Measurements from ENCODE around the gene CAPN2.

Gene CAPN2

GRCh38 chr1:223682502-223682901 lies 29.8 kb upstream of the CAPN2 start:
- CTCF ChIA-PET = interaction anchor here (0.6 to 12.9 kb wide), 17 partner anchors 10 to 595 kb away, joined by 3 to 233 read pairs (median 13); partner anchors contain the start of gene TLR5
- TF ChIP-seq PRDM10 (tag by site-specific recombination; IDR thresholded peaks at IDR 0.05) = no peak
- TF ChIP-seq ZFP37 (tag by site-specific recombination; IDR thresholded peaks at IDR 0.05) = 0 out of 2 replicates have a peak, but pooled peaks have one; percentile 32
- 0 out of 2 replicates have a peak, but pooled peaks have one; percentile 21 for TF ChIP-seq ZNF501 (tag by site-specific recombination; IDR thresholded peaks at IDR 0.05)
- no peak for TF ChIP-seq MYNN (tag by site-specific recombination; IDR thresholded peaks at IDR 0.05; ENCODE audit: borderline replicate concordance)
- peak; percentile 38; the same call in 1 of the 2 replicates for TF ChIP-seq ZNF184 (tag by site-specific recombination; IDR thresholded peaks at IDR 0.05)
- TF ChIP-seq ZNF10 (tag by site-specific recombination; IDR thresholded peaks at IDR 0.05) = peak; percentile 81
- 0 out of 2 replicates have a peak, but pooled peaks have one; percentile 3 for TF ChIP-seq BCL6B (tag by site-specific recombination; IDR thresholded peaks at IDR 0.05)
- no peak for TF ChIP-seq ZBTB17 (tag by site-specific recombination; IDR thresholded peaks at IDR 0.05)
- no peak for TF ChIP-seq ZNF560 (tag by site-specific recombination; IDR thresholded peaks at IDR 0.05; ENCODE audit: borderline replicate concordance)
- no peak for TF ChIP-seq ZNF366 (tag by site-specific recombination; conservative IDR thresholded peaks at IDR 0.05)
- Histone ChIP-seq H3K9me3 (ENCODE audit: control insufficient read depth, insufficient read depth, low read depth, low read length) (no peaks in the 10 kb centered on the region), H3K4me1 (ENCODE audit: control insufficient read depth, insufficient read depth, low read length) (no peaks in the 10 kb centered on the region), H3K27ac (ENCODE audit: extremely low read depth, low read depth, low read length) (no peak overlapping the region), H3K4me3 (ENCODE audit: low read depth, low read length) (no peak overlapping the region), H3K36me3 (ENCODE audit: control insufficient read depth in 2 of 2, insufficient read depth in 1 of 2, low read length in 2 of 2) (no peaks in the 10 kb centered on the region)
- POLR2A ChIA-PET = no interaction called here

GRCh38 chr1:223683586-223684487 lies 28.5 kb upstream of the CAPN2 start:
- no peak overlapping the region for H3K27ac ChIP-seq (ENCODE audit: extremely low read depth, low read depth, low read length)
- H3K4me1 ChIP-seq (ENCODE audit: control insufficient read depth, insufficient read depth, low read length) = no peaks in the 10 kb centered on the region
- ChIA-PET CTCF (interaction anchor here (0.6 to 12.9 kb wide), 57 partner anchors 9 to 945 kb away, joined by 3 to 233 read pairs (median 5); partner anchors contain the start of genes SUSD4 and TLR5), POLR2A (interaction anchor here (0.9 to 1.0 kb wide), 2 partner anchors 541 to 550 kb away, joined by 3 to 4 read pairs; partner anchors contain the start of gene TLR5)
- no peaks in the 10 kb centered on the region for H3K36me3 ChIP-seq (ENCODE audit: control insufficient read depth in 2 of 2, insufficient read depth in 1 of 2, low read length in 2 of 2)
- no peaks in the 10 kb centered on the region for H3K9me3 ChIP-seq (ENCODE audit: control insufficient read depth, insufficient read depth, low read depth, low read length)
- H3K4me3 ChIP-seq (ENCODE audit: low read depth, low read length) = no peak overlapping the region
- TF ChIP-seq ZXDB (tag by site-specific recombination; IDR thresholded peaks at IDR 0.05) (peak; percentile 35; the same call in 1 of the 2 replicates), ZNF629 (tag by site-specific recombination; IDR thresholded peaks at IDR 0.05) (0 out of 2 replicates have a peak, but pooled peaks have one; percentile 15), ZNF660 (tag by site-specific recombination; IDR thresholded peaks at IDR 0.05) (peak; percentile 94; the same call in 1 of the 2 replicates), ZNF548 (tag by site-specific recombination; IDR thresholded peaks at IDR 0.05) (no peak), ZEB2 (tag by site-specific recombination; IDR thresholded peaks at IDR 0.05) (peak; percentile 39; the same call in 1 of the 2 replicates), SCRT2 (tag by site-specific recombination; IDR thresholded peaks at IDR 0.05) (peak; percentile 95), ZBTB48 (tag by site-specific recombination; IDR thresholded peaks at IDR 0.05) (no peak), ZNF423 (tag by site-specific recombination; IDR thresholded peaks at IDR 0.05) (no peak), ZSCAN30 (tag by site-specific recombination; IDR thresholded peaks at IDR 0.05) (peak; percentile 98), ZNF776 (tag by site-specific recombination; IDR thresholded peaks at IDR 0.05; ENCODE audit: borderline replicate concordance) (0 out of 2 replicates have a peak, but pooled peaks have one; percentile 21), CTCF (tag by site-specific recombination; IDR thresholded peaks at IDR 0.05) (peak; percentile 95)
- TF ChIP-seq, protein P1, sequence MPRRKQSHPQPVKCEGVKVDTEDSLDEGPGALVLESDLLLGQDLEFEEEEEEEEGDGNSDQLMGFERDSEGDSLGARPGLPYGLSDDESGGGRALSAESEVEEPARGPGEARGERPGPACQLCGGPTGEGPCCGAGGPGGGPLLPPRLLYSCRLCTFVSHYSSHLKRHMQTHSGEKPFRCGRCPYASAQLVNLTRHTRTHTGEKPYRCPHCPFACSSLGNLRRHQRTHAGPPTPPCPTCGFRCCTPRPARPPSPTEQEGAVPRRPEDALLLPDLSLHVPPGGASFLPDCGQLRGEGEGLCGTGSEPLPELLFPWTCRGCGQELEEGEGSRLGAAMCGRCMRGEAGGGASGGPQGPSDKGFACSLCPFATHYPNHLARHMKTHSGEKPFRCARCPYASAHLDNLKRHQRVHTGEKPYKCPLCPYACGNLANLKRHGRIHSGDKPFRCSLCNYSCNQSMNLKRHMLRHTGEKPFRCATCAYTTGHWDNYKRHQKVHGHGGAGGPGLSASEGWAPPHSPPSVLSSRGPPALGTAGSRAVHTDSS (tag by site-specific recombination; IDR thresholded peaks at IDR 0.05) = 0 out of 2 replicates have a peak, but pooled peaks have one; percentile 5
- TF ChIP-seq, protein P2, sequence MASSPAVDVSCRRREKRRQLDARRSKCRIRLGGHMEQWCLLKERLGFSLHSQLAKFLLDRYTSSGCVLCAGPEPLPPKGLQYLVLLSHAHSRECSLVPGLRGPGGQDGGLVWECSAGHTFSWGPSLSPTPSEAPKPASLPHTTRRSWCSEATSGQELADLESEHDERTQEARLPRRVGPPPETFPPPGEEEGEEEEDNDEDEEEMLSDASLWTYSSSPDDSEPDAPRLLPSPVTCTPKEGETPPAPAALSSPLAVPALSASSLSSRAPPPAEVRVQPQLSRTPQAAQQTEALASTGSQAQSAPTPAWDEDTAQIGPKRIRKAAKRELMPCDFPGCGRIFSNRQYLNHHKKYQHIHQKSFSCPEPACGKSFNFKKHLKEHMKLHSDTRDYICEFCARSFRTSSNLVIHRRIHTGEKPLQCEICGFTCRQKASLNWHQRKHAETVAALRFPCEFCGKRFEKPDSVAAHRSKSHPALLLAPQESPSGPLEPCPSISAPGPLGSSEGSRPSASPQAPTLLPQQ (tag by site-specific recombination; IDR thresholded peaks at IDR 0.05) = 0 out of 2 replicates have a peak, but pooled peaks have one; percentile 39

Data from HEK293 (cell line).